ENCODE results near the gene ZNF491.

ZNF491 gene

GRCh38 chr19:11798391-11799330 lies at the start of gene ZNF491:
Gene ZNF491, plus strand, starts transcription at chr19:11798523. Its CDS starts 7,431 bp downstream, at chr19:11805954.
- H3K4me3 ChIP-seq (replicated peaks in 1 of 2; ENCODE audit: low read depth in 2 of 2, low read length in 2 of 2), result peak within 1 kb of the TSS; percentile 74 to 80
- DNase-seq (ENCODE audit: low read depth in 2 of 2), result peak; percentile 85 to 87
- no peak for TF ChIP-seq CTCF (IDR thresholded peaks at IDR 0.05; ENCODE audit: low read depth, low read length)

- DNase-seq (ENCODE audit: low read depth in 2 of 2), result no peak
- TF ChIP-seq CTCF (IDR thresholded peaks at IDR 0.05; ENCODE audit: low read depth, low read length), result no peak
- H3K4me3 ChIP-seq (replicated peaks in 1 of 2; ENCODE audit: low read depth in 2 of 2, low read length in 2 of 2), result no peak overlapping the region
These were observed 48.6 kb upstream of the ZNF491 start for GRCh38 chr19:11749751-11750150.

GRCh38 chr19:11752244-11752736 lies 46.0 kb upstream of the ZNF491 start:
- no peak overlapping the region for H3K4me3 ChIP-seq (replicated peaks in 1 of 2; ENCODE audit: low read depth in 2 of 2, low read length in 2 of 2)
- DNase-seq (ENCODE audit: low read depth in 2 of 2), result no peak
- no peak for TF ChIP-seq CTCF (IDR thresholded peaks at IDR 0.05; ENCODE audit: low read depth, low read length)

GRCh38 chr19:11754663-11755062 lies 43.7 kb upstream of the ZNF491 start:
- no peak for DNase-seq (ENCODE audit: low read depth in 2 of 2)
- TF ChIP-seq CTCF (IDR thresholded peaks at IDR 0.05; ENCODE audit: low read depth, low read length), result no peak
- no peak overlapping the region for H3K4me3 ChIP-seq (replicated peaks in 1 of 2; ENCODE audit: low read depth in 2 of 2, low read length in 2 of 2)

GRCh38 chr19:11756965-11757364 lies 41.4 kb upstream of the ZNF491 start:
- no peak for DNase-seq (ENCODE audit: low read depth in 2 of 2)
- H3K4me3 ChIP-seq (replicated peaks in 1 of 2; ENCODE audit: low read depth in 2 of 2, low read length in 2 of 2), result no peak overlapping the region
- no peak for TF ChIP-seq CTCF (IDR thresholded peaks at IDR 0.05; ENCODE audit: low read depth, low read length)

GRCh38 chr19:11759805-11760204 lies 38.5 kb upstream of the ZNF491 start:
- H3K4me3 ChIP-seq (replicated peaks in 1 of 2; ENCODE audit: low read depth in 2 of 2, low read length in 2 of 2), result no peak overlapping the region
- DNase-seq (ENCODE audit: low read depth in 2 of 2), result no peak
- TF ChIP-seq CTCF (IDR thresholded peaks at IDR 0.05; ENCODE audit: low read depth, low read length), result no peak
